Head of caudate nucleus (tissue), 42 donors: ENCODE results near the gene MDFIC.

Experiments used
- DNase-seq, 42 donors: peaks; one replicate each; pipeline versions ENCODE4 v3.0.0 to v3.0.0-alpha.2; 2020 to 2021; ENCODE audit warnings: mixed read lengths in 7 of 42
- intact Hi-C: fragments of 100-400 bp; cut with DNase I; formaldehyde crosslinking; loops from one replicate; pipeline ENCODE4 v1.15.0; 2022

The MDFIC gene

DNA sequence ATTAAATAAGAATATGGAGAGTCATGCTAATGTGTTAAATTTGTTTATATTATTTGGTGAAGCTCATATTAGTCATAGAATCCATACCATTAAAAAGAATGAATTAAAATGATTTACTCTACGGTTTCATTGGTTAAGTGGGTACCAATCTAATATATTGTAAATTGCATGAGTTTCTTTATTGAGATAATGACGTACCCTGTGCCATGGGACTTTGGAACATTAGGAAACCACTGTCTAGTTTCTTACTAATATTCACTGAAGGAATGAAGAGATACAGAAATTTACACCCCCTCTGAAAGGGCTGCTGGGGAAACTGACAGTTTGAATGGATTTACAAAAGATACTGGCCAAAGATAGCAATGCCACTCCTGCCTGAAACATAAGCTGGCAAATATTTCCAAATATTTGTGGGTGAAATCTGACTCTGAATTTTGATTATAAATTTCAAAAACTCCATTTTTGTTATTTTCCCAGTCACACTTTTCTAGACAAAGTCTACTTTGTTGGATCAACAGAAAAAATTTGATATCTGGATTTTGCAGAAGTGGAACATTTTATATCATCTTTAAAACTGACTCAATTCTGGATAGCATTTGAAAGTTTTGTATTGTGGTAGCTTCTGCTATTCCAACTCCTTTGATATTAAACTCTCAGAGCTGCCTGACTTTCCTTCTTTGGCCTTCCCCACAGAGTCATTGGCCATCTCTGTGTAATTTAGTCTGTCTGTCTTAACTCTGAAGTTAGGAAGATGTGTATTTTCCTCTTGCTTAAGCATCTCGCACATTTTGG lies 22.3 kb downstream of the MDFIC start:
- intact Hi-C loops = no loop called here

DNA sequence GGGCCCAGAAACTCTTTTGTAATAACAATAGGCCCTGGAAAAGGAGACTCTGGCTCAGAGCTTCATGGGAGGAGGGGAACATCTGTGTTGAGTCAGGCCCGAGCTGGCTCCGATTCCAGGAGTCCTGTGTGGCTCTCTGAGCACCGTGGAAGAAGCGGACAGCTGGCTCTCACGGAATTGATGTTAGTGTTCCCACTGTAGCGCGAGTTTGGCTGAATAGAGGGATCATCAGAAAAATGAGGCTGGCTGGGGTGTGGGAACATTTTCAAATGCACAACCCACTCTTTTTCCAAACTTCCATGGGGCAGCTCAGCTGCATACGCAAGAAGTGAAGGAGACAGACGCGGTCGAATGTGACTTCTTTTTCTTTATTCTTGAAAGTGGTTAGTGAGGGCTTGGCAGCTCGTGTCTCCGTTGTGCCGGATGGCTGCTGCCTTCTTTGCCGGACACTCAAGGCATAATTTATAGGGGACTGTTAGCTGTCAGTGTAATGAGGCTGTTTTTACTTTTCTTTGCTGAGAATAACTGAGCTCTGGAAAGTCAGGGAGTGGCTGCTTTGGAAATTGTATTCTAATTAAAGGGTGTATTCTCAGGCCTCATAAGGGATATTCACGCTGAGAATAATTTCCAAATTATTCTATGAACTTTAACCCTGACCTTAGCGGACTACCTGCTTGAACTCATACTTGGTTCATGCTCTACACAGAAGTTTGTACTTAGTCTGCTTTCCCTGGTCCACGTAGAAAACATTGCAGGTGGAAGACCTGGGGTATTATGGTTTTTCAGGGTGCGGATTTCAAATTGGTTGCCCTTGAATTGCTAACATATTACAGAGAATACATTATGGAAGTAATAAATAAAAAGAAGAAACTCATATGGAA lies 23.1 kb downstream of the MDFIC start:
- DNase-seq = peak in 17 of 42 donors; percentile 6 to 56 (median 21)
- intact Hi-C loops = no loop called here

More for the DNA sequence above, 22.3 kb downstream of the MDFIC start:
- no peak for DNase-seq

DNA sequence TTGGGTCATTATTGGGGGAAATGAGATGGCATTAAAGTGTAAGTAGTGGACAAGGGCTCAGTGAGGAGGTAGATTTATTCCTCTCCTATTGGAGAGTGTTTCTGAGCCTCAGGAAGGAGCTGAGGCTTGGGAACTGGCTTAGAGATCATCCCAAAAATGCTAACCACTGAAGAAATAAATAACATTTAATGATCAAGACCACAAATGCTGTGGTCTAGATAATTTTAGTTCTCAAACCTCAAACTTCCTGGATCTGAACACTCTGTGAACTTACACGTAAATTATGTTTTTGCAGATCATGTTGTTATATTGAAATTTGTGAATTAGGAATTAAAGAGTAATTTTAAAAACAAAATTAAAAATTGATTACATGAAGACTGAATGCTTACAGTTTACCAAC lies 27.3 kb downstream of the MDFIC start:
- intact Hi-C loops = no loop called here
- no peak for DNase-seq

DNA sequence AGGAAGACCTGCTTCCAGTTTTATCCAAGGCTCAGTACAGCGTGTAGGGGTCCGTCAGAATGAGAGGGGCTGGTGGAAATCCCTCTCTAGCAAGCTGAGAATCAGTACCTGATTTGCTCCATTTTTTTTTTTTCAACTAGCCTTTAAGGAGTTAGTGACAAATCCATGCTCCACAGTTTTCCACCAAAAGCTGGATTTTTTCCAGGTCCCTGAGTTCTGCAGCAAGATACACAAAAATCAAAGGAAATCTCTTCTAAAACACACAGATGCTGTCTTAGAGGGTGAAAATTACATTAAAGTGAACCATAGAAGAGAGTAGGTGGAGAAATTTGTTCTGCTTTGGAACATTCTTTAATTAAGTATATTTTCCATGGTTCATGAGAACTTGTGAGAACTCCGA lies 30.4 kb downstream of the MDFIC start:
- intact Hi-C loops = no loop called here
- DNase-seq = no peak

DNA sequence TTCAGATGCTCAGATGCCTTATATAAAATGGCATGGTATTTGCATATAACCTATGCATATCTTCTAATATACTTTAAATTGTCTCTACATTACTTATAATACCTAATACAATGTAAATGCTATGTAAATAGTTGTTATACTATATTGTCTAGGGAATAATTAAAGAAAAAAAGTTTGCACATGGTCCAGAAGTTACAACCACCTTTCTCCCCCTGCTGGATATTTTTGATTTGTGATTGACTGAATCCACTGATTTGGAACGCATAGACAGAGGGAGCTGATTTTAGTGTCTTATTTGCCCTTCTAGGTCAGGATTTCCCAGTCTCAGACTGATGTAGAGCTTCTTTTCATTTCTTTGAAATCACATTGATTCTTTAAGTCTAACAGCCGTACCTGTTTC lies 31.8 kb downstream of the MDFIC start:
- DNase-seq = no peak
- intact Hi-C loops = no loop called here

DNA sequence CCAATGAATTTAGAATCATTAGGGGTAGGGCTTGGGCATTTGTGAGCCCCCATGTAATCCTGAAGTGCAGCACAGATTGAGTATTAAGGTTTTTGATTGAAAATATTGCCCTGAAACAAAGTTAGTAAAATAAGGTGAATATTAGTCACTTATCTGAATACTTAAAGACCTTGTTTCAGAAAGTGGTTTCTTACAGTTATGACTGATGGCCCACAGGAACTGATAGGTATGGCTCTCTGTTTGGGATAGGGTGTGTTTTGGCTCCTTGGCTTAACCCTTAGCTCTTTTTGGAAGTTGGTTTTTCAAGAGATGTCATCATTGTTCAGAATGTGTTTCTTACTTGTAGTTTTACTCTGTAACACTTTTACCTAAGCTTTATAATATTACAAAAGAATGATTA lies 34.8 kb downstream of the MDFIC start:
- no peak for DNase-seq
- intact Hi-C loops = no loop called here

DNA sequence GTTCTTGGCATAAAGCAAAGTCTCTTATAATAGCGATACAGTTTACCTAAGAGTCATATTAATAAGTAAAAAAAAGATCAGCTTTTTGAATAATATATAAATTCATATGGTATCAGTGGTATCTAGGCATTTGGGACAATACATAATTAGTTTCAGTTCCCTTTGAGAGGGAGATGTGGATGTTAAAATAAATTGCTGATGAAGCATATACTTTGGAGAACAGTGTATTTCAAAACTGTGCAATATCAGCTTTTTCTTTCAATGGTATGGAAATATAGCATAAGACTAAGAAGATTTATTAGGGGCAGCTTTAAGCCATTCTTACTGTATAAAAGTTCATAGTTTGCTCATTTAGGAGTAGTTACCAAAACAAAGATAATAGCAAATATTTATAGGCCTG lies 35.5 kb downstream of the MDFIC start:
- DNase-seq = no peak
- intact Hi-C loops = no loop called here

DNA sequence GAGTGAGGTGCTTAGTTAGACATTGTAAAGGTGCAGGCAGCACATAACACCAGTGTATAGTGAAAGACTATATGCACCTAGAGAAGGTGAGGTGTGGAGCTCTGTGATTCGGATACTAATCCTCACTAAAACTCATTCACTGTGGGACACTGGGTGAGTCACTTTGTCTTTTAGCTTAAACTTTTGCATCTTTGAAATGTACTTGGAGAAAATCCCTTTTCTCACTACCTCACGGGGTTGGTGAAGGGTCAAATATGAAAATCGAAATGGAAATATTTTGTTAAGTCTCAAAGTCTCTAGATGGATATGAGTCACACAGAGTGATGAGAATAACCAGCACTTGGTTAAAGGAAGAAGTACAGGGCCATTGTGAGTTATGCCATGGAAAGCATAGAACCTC lies 38.0 kb downstream of the MDFIC start:
- DNase-seq = no peak
- intact Hi-C loops = no loop called here

DNA sequence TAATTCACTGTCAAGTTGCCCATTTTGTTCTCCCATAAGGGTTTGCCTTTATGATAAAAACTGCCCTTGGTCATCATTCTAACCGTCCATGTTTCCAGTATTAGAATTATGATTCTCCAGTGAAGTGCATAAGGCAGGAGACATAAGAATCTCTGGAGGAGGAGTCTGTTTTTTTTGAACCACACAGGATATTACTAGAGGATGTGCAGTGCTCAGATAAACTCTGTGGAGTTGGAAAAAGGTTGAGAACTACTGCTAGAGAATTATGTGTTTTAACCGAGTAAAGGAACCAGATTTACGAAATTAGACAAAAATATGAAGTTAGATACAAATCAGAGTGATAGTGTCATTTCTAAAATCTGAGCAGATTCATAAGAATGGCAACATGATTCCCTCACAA lies 40.5 kb downstream of the MDFIC start:
- intact Hi-C loops = no loop called here
- DNase-seq = no peak

DNA sequence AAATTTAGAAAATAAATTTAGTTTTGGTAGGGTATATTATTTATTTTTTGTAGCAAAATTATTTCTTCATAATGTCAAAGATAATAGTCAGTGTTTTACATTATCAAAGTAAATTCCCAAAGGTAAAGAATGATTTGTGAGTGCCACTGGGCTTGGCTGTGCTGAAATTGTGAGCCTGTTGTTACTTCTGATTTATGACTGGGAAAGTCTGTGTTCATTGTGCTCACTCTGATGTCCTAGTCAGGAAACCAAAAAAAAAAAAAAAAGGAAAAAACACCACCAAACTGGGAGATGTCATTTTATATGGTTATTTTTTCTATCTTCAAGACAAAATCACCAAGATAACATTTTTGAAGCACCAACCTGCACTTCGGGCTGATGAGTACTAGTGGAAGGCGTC lies 44.3 kb downstream of the MDFIC start:
- no peak for DNase-seq

DNA sequence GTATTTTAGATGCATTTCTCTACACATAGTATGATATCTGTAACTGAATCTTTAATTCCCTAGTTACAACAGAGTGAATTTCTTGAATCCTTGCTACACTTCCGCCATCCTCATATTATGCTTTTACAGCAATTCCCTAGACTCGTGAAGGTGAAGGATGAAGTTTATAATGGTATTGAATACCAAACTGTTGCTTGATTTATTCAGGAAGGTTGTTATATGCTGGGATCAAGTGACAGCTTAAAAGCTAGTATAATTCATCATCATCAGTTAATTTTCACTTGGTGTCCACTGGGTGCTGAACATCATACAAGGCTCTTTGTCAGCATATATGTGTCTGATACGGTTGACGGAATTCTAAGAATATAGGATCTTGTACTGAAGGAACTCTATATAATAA lies 47.2 kb downstream of the MDFIC start:
- no peak for DNase-seq
- intact Hi-C loops = no loop called here

More for the DNA sequence above, 44.3 kb downstream of the MDFIC start:
- intact Hi-C loops = no loop called here

DNA sequence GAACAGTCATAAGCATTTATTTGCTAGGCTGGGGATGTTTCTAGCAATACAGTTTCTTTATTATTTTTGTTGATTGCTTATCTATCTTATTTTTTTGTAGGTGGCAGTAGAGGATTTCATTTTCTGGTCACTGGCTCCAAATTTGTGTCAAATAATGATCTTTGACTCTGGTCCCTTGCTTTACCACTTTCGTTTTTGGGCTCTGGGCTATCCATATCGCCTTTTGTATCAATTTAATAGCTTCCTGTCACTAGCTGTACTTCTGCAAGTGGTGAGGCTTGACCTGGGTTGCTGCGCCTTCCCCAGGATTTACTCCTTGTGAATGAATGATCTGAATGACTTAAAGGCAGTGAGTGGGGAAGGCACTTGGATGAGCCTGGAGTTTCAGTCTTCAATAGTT lies 48.4 kb downstream of the MDFIC start:
- intact Hi-C loops = no loop called here
- DNase-seq = no peak

DNA sequence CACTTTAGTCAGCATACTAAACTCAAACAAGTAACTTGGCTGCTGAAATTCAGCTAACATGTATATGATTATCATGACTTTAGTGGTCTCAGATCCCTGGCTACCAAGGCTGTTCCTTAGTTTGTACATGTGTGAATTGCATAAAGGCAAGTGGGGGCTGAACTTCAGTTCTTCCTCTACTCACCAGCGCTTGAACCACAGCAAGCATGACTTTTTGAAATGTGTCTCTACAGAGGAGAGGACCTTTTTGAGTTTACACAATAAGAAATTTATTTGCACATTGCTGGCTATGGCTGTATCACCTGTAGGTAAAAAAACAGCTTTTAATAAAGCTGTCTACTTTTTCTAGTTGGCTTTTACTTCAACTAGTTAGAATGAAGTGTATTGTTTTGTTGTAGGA lies 48.8 kb downstream of the MDFIC start:
- DNase-seq = no peak
- intact Hi-C loops = no loop called here

DNA sequence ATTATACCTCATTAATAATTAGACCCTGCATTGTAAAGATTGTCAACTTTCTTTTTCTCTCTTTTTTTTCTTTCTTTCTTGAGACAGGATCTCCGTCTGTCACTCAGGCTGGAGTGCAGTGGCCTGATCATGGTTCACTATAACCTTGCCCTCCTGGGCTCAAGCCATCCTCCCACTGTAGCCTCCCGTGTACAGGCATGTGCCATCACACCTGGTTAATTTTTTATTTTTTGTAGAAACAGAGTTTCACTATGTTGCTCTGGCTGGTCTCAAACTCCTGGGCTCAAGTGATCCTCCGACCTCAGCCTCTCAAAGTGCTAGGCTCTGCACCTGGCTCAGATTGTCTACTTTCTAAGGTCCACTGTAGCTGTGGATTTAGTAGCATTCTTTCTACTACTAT lies 50.7 kb downstream of the MDFIC start:
- DNase-seq = no peak
- intact Hi-C loops = no loop called here

DNA sequence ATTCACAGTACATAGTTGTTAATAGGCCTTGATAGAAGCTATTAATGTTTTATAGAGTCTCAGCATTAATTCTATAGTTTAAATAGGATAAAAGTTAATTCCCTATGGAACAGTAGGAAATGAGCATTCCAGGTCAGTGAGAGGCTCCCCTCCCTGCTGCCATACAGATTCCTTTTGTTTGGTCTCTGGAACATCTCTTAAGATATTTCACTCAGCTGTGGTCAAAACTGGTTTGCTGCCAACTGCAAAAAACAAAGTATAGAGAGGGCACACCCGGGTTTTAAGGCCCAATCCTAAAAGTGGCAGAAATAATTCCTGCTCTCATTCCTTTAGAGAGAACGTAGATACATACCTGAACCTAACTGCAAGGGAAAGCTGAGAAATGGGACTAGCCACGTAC lies 51.3 kb downstream of the MDFIC start:
- DNase-seq = no peak
- intact Hi-C loops = no loop called here

DNA sequence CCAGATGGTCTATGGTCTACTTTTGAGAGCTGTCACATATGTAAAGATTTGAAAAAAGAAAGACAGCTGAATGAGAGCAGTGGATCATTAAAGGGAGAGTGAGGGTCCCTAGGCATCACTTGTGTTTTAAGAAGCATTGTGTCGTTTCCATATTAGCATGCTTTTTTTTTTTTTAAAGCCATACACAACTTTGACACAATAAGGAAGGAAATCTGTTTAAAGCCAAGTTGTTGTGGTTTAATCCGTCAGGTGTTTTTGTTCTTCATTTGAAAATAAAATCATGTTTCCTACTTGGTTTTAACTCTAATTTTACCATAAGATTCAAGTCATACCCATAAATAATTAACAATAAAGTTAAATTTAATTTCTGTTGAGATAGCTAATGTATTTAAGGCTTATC lies 53.5 kb downstream of the MDFIC start:
- no peak for DNase-seq
- intact Hi-C loops = no loop called here

DNA sequence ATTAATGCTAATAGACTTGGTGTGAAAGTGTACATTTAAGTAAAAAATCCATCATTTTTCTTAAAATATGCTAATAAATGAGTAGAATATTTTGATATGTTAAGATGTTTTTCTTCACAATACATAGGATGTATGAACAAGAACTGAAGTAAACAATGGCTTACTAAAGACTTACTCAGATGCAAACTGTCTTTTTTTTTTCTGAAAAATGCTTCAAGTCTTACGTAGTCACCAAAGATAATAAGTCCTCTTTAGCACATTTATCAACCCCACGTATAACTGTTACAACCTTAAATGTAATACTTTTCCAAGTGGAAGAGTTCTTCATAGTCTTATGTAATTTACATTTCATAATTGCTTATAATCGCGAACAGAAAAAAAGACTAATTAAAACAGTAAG lies 54.8 kb downstream of the MDFIC start:
- intact Hi-C loops = no loop called here
- no peak for DNase-seq

DNA sequence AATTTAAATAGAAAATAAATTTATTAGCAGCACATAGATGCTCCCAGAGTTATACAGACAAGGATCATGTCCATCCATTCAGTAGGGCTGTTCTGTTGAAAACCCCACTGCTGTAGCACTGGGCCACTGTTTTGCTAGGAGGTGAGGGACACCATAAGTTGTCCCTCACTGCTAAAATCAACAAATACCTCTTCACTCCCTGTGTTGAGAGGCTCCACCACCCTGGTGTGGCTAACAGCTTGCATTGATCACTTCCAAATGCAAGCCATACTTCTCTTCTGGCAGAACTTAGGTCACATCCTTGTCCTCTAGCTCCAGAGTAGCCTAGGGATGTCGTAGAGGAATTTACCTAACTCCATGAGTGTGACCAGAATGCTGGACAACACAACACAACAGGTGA lies 55.4 kb downstream of the MDFIC start:
- no peak for DNase-seq
- intact Hi-C loops = no loop called here

DNA sequence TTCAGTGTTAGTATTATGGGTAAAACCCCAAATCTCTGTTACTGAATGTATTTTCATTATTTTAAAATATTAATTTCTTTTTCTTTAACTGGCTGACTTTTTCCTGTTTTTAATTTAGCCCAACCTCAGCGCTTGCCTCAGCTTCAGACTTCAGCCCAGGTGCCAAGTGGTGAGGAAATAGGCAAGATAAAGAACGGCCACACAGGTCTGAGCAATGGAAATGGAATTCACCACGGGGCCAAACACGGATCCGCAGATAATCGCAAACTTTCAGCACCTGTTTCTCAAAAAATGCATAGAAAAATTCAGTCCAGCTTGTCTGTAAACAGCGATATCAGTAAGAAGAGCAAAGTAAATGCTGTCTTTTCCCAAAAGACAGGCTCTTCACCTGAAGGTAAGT lies 57.5 kb downstream of the MDFIC start:
- DNase-seq = no peak

DNA sequence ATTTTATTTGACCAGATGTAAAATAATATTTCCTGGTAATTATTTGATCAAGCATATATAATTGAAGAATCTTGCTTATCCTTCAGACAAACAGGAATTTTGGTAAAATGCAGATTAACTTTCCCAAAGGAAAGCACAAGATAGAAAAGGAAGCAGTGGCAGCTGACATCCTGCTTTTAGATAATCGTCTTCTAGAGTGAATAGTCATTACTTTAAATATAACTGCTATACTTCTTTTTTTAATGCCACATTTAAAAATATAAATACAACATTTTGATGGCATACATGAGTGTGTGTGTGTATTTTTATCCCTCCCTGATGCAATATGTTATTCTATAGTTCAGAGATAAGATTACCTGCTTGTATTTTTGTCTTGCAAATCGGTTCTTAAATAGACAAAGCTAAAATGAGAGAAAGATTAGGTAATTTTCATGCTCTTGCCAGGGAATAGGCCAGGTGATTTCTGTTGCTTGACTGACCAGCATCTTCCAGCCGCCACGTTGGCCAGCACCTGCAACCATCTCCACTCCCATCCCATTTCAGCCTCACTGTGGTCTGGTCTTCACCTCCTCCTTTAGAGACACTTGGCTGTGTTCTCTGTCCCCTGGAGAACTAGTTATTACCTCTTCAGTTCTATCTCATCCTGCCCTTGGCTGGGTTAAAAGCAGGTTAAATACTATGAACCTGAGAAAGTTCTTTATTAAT lies 58.1 kb downstream of the MDFIC start:
- intact Hi-C loops = no loop called here
- DNase-seq = no peak

More for the DNA sequence above, 57.5 kb downstream of the MDFIC start:
- intact Hi-C loops = no loop called here
